HCT116 (cell line): Measurements from ENCODE around the gene TMEM239. TPM values are rescaled to one million over a fixed set of nuclear protein-coding genes. Genes with fewer than 3 reads are reported as not detected.

ENCODE experiments used
- ATAC-seq: fragments of 200-7000 bp; cut with Tn5 transposase; 2 replicates; pipeline ENCODE4 v1.9.1; 2020; ENCODE audit warnings: mild to moderate bottlenecking, moderate library complexity
- BruUV-seq: library from RNA; stranded (reverse); fragments of 400-500 nt; replicated peaks from 2 replicates; lab custom pipeline; 2021; lab: Mats Ljungman, UMichigan
- CTCF ChIA-PET: fragments of 300-600 bp; sonication (Branson Sonifier 250); formaldehyde crosslinking; loops from one replicate; lab custom pipeline; 2021; ENCODE audit warnings: antibody characterized with exemption; lab: Charles Lee
- POLR2A ChIA-PET: fragments of 300-600, 350-600 bp; sonication (Branson Sonifier 250); formaldehyde crosslinking; loops from one replicate; lab custom pipeline; 2021; ENCODE audit warnings: antibody characterized with exemption; lab: Charles Lee
- RAD21 ChIA-PET, 2 experiments: fragments of 300-600 bp; sonication (Branson Sonifier 250); formaldehyde crosslinking; loops; one replicate each; lab custom pipeline; 2023; ENCODE audit warnings: low total read pairs in 2 of 2; ENCODE audit not compliant: uncharacterized antibody in 2 of 2, unreplicated experiment in 2 of 2, low non-redundant PET in 1 of 2; lab: Charles Lee
- DNase-seq: peaks from one replicate; pipeline ENCODE4 v3.0.0-alpha.2; 2010; ENCODE audit warnings: low read depth, low spot score
- H2AFZ ChIP-seq: fragments of 200-600 bp; shearing (Covaris generic), sonication (generic); 2 replicates; pipeline ENCODE4 v1.6.1; 2017; ENCODE audit warnings: low read depth, mixed run types, mixed read lengths, antibody characterized with exemption, low read length; ENCODE audit not compliant: poor library complexity, severe bottlenecking
- H3K27ac ChIP-seq: 2 replicates; pipeline ENCODE4 v1.5.1; 2012; ENCODE audit warnings: low read depth, low read length
- H3K27me3 ChIP-seq: fragments of 200-600 bp; sonication (generic); 2 replicates; pipeline ENCODE4 v1.6.1; 2016; ENCODE audit warnings: mixed run types, low read length, mixed read lengths; ENCODE audit not compliant: insufficient read depth
- H3K36me3 ChIP-seq, 2 experiments: fragments of 200-500 bp in 1 of 2; fragments of 200-600 bp in 1 of 2; sonication (Bioruptor generic) in 1 of 2; sonication (generic) in 1 of 2; 2 replicates each; pipeline versions ENCODE4 v1.5.1 to v1.6.1; 2014 to 2016; ENCODE audit warnings: low read length in 2 of 2, inconsistent platforms in 1 of 2, mixed read lengths in 1 of 2, mixed run types in 1 of 2; ENCODE audit not compliant: insufficient read depth in 2 of 2, control insufficient read depth in 1 of 2
- H3K4me1 ChIP-seq, 2 experiments: fragments of 200-600 bp in 1 of 2; sonication (generic) in 1 of 2; 2 replicates each; pipeline versions ENCODE4 v1.5.1 to v1.6.1; 2012 to 2017; ENCODE audit warnings: low read length in 2 of 2, inconsistent platforms in 1 of 2, mild to moderate bottlenecking in 1 of 2, mixed read lengths in 1 of 2, mixed run types in 1 of 2, moderate library complexity in 1 of 2; ENCODE audit not compliant: insufficient read depth in 2 of 2, control insufficient read depth in 1 of 2
- H3K4me2 ChIP-seq: fragments of 200-600 bp; sonication (generic); 2 replicates; pipeline ENCODE4 v1.6.1; 2017; ENCODE audit warnings: mixed run types, low read length, mixed read lengths
- H3K4me3 ChIP-seq, 2 experiments: fragments of 200-600 bp in 1 of 2; sonication (generic) in 1 of 2; replicated peaks in 1 of 2; 2 replicates each; pipeline ENCODE4 v1.5.1; 2011 to 2016; ENCODE audit warnings: low read length in 2 of 2, control low read depth in 1 of 2, low read depth in 1 of 2, mild to moderate bottlenecking in 1 of 2, mixed read lengths in 1 of 2, mixed run types in 1 of 2
- H3K79me2 ChIP-seq: fragments of 200-600 bp; sonication (generic); 2 replicates; pipeline ENCODE4 v1.6.1; 2017; ENCODE audit warnings: mild to moderate bottlenecking, mixed run types, low read length, moderate library complexity, mixed read lengths; ENCODE audit not compliant: insufficient read depth
- H3K9ac ChIP-seq: fragments of 200-600 bp; sonication (generic); 2 replicates; pipeline ENCODE4 v1.6.1; 2016; ENCODE audit warnings: low read length, mixed read lengths
- H3K9me2 ChIP-seq: fragments of 200-600 bp; sonication (generic), shearing (Covaris generic); 2 replicates; pipeline ENCODE4 v1.6.1; 2017; ENCODE audit warnings: mixed run types, mild to moderate bottlenecking, moderate library complexity; ENCODE audit not compliant: insufficient read depth
- H3K9me3 ChIP-seq, 2 experiments: fragments of 200-500 bp in 1 of 2; fragments of 200-600 bp in 1 of 2; sonication (Bioruptor generic) in 1 of 2; sonication (generic) in 1 of 2; 2 replicates each; pipeline ENCODE4 v1.6.1; 2014 to 2017; ENCODE audit warnings: low read length in 2 of 2, mixed read lengths in 2 of 2, inconsistent platforms in 1 of 2, low read depth in 1 of 2, mild to moderate bottlenecking in 1 of 2, mixed run types in 1 of 2, moderate library complexity in 1 of 2; ENCODE audit not compliant: control insufficient read depth in 1 of 2, insufficient read depth in 1 of 2
- H4K20me1 ChIP-seq: fragments of 200-600 bp; sonication (generic), shearing (Covaris generic); 2 replicates; pipeline ENCODE4 v1.6.1; 2017; ENCODE audit warnings: mixed run types, mild to moderate bottlenecking, moderate library complexity; ENCODE audit not compliant: insufficient read depth
- CBX3 ChIP-seq: IDR thresholded peaks from 2 replicates; pipeline ENCODE4 v1.6.1; 2012; ENCODE audit warnings: low read depth
- EZH2 ChIP-seq: fragments of 200-600 bp; sonication (generic); IDR thresholded peaks from 2 replicates; pipeline ENCODE4 v1.6.1; 2017; ENCODE audit warnings: antibody characterized with exemption, mixed run types
- EZH2phosphoT487 ChIP-seq: fragments of 200-600 bp; IDR thresholded peaks from 2 replicates; pipeline ENCODE4 v1.6.1; 2018; ENCODE audit warnings: antibody characterized with exemption, borderline replicate concordance
- FOSL1 ChIP-seq: IDR thresholded peaks from 2 replicates; pipeline ENCODE4 v1.6.1; 2012; ENCODE audit warnings: low read depth
- POLR2A ChIP-seq: IDR thresholded peaks from 2 replicates; pipeline ENCODE4 v1.7.0; 2011; ENCODE audit warnings: borderline replicate concordance; ENCODE audit not compliant: insufficient read depth, insufficient read length; ENCODE audit errors: extremely low read depth
- POLR2AphosphoS5 ChIP-seq: IDR thresholded peaks from 2 replicates; pipeline ENCODE4 v1.6.1; 2011; ENCODE audit warnings: mild to moderate bottlenecking, low read depth, low read length, moderate library complexity
- REST ChIP-seq: IDR thresholded peaks from 2 replicates; pipeline ENCODE4 v1.6.1; 2012; ENCODE audit warnings: low read depth
- SP1 ChIP-seq: IDR thresholded peaks from 2 replicates; pipeline ENCODE4 v1.6.1; 2012; ENCODE audit warnings: low read depth
- SRF ChIP-seq: IDR thresholded peaks from 2 replicates; pipeline ENCODE4 v1.6.1; 2012; ENCODE audit warnings: low read depth
- TCF7L2 ChIP-seq: IDR thresholded peaks from 2 replicates; pipeline ENCODE4 v1.7.0; 2011; ENCODE audit warnings: borderline replicate concordance, inconsistent platforms; ENCODE audit not compliant: insufficient read depth, insufficient read length; ENCODE audit errors: extremely low read depth
- ZNF274 ChIP-seq: fragments of 200-500 bp; sonication (Bioruptor generic); IDR thresholded peaks from 2 replicates; pipeline ENCODE4 v1.6.1; 2014; ENCODE audit warnings: mild to moderate bottlenecking, low read depth, low read length, inconsistent platforms
- intact Hi-C: fragments of 100-400 bp; cut with micrococcal nuclease; formaldehyde crosslinking; loops from 2 replicates; pipeline ENCODE4 v1.10.0; 2022
- total RNA-seq: library from RNA; stranded (reverse); gene quantifications from one replicate; pipeline ENCODE4 v1.2.1, GENCODE V29; 2021; ENCODE audit not compliant: unreplicated experiment

Gene TMEM239
- total RNA-seq, 1 experiment from 2014 or later: not detected

DNA sequence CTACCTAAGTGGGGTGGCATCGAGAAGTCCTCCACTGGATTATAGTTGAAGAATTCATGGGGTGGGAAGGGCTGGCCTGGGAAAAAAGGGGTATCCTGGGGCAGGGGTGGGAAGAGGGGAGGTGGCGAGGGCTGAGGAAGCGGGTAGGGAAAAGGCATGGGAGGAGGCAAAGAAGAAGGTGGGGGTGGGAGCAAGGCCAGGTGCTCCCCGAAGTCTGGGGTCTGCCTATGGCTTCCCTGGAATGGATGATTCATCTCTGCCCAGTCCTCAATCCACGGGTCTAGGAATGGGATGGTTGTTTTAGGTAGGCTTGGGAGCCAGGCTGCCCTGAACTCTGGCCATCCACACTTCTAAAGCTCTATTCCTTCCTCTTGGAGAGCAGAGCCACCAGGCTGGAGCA is 19.9 kb downstream of the TMEM239 start:
- POLR2A ChIA-PET: no interaction called here
- no peaks in the 10 kb centered on the region for H4K20me1 ChIP-seq
- H3K9ac ChIP-seq: no peak overlapping the region
- ATAC-seq (no peak), DNase-seq (no peak)
- no peak overlapping the region for H2AFZ ChIP-seq
- no TSS peak for BruUV-seq
- no peaks in the 10 kb centered on the region for H3K9me2 ChIP-seq
- no peaks in the 10 kb centered on the region for H3K36me3 ChIP-seq
- no peaks in the 10 kb centered on the region for H3K9me3 ChIP-seq
- intact Hi-C loops: no loop called here
- H3K4me1 ChIP-seq: peaks cover 11 to 22% of the 10 kb centered on the region in 2 experiments
- RAD21 ChIA-PET: no interaction called here
- CTCF ChIA-PET: no interaction called here
- H3K4me3 ChIP-seq: no peak overlapping the region
- no peak overlapping the region for H3K27ac ChIP-seq
- peaks cover 7% of the 10 kb centered on the region; the same call in 1 of the 2 replicates for H3K79me2 ChIP-seq
- no peaks in the 10 kb centered on the region for H3K27me3 ChIP-seq
- TF ChIP-seq REST (no peak), SP1 (no peak), FOSL1 (no peak), SRF (no peak), EZH2 (no peak), TCF7L2 (no peak), POLR2A (no peak), EZH2phosphoT487 (no peak), POLR2AphosphoS5 (no peak), ZNF274 (no peak), CBX3 (no peak)
- no peak overlapping the region for H3K4me2 ChIP-seq
